ENCODE results near the gene CEBPE. TPM values are rescaled to one million over a fixed set of nuclear protein-coding genes. Genes with fewer than 3 reads are reported as not detected.

Gene CEBPE
- polyA plus RNA-seq, 1 of the 3 experiments (the other 2 are of a cell fraction): not detected

- Histone ChIP-seq H3K27me3 (ENCODE audit: insufficient read depth) (no peaks in the 10 kb centered on the region), H3K27ac (ENCODE audit: low read depth in 2 of 2, low read length in 1 of 2) (no peak overlapping the region), H3K79me2 (ENCODE audit: insufficient read depth) (no peaks in the 10 kb centered on the region), H3K9me2 (no peaks in the 10 kb centered on the region), H3K9me3 (no peaks in the 10 kb centered on the region), H3K4me1 (ENCODE audit: control insufficient read depth in 1 of 2, insufficient read depth in 2 of 2, low read depth in 1 of 2, low read length in 1 of 2) (peaks cover 0 to 14% of the 10 kb centered on the region in 2 experiments; a peak in 3 of 4 replicates), H3F3A (replicated peaks; ENCODE audit: insufficient read depth) (peaks cover 3% of the 10 kb centered on the region), H3K36me3 (replicated peaks in 1 of 2; ENCODE audit: control insufficient read depth in 1 of 2, insufficient read depth in 2 of 2, low read length in 1 of 2) (no peaks in the 10 kb centered on the region), H2AFZ (ENCODE audit: low read depth) (no peak overlapping the region), H3K4me3 (ENCODE audit: low read depth in 2 of 2, low read length in 1 of 2) (no peak overlapping the region), H3K4me2 (no peak overlapping the region), H4K20me1 (ENCODE audit: insufficient read depth) (no peaks in the 10 kb centered on the region), H3K9ac (no peak overlapping the region)
- POLR2A ChIA-PET: no interaction called here
- CTCF ChIA-PET: interaction anchor here (0.7 to 19.7 kb wide), 3 partner anchors 40 to 66 kb away, joined by 3 to 495 read pairs (median 4); partner anchors contain the start of gene SLC7A8
- 84% methylated on average over 26 of the region's 32 CpGs for WGBS (ENCODE audit: low lambda C conversion rate)
- DNase-seq: no peak
- TF ChIP-seq CTCF (IDR thresholded peaks at IDR 0.05): no peak
- TF ChIP-seq RFX5 (IDR thresholded peaks at IDR 0.05; ENCODE audit: low read length): no peak
- no peak for TF ChIP-seq YY1 (IDR thresholded peaks at IDR 0.05; ENCODE audit: low read depth)
- no peak for TF ChIP-seq ZBTB33 (IDR thresholded peaks at IDR 0.05; ENCODE audit: borderline replicate concordance, low read depth)
- TF ChIP-seq PBX3 (IDR thresholded peaks at IDR 0.05): no peak
- TF ChIP-seq FOXM1 (IDR thresholded peaks at IDR 0.05; ENCODE audit: low read depth): no peak
- no peak for TF ChIP-seq IRF3 (IDR thresholded peaks at IDR 0.05; ENCODE audit: low read depth, low read length)
- TF ChIP-seq USF1 (IDR thresholded peaks at IDR 0.05; ENCODE audit: borderline replicate concordance, low read depth): no peak
- TF ChIP-seq NRF1 (IDR thresholded peaks at IDR 0.05; ENCODE audit: low read depth, low read length): no peak
- TF ChIP-seq TAF1 (IDR thresholded peaks at IDR 0.05; ENCODE audit: borderline replicate concordance, low read depth, low read length): no peak
- TF ChIP-seq GATA2 (CRISPR knock-in tag; IDR thresholded peaks at IDR 0.05): no peak
- TF ChIP-seq CHD2 (IDR thresholded peaks at IDR 0.05; ENCODE audit: low read length, partially characterized antibody): no peak
- TF ChIP-seq RAD21 (IDR thresholded peaks at IDR 0.05; ENCODE audit: low read length): no peak
- TF ChIP-seq RCOR1 (IDR thresholded peaks at IDR 0.05; ENCODE audit: low read length): no peak
These were observed 1.6 kb downstream of the CEBPE start for GRCh38 chr14:23117371-23118020.

Data from SK-N-SH (cell line).